Naive thymus-derived CD4-positive, alpha-beta T cell (primary cell): ENCODE measurements around the gene SLC22A24. TPM values are rescaled to one million over a fixed set of nuclear protein-coding genes. Genes with fewer than 3 reads are reported as not detected.
"Not testable (repeated sequence)": the region's sequence is repeated elsewhere in the genome, so short reads cannot be mapped to it uniquely, and the experiment has no call there.

Experiments used
- ATAC-seq: fragments of 150-1000 bp; cut with Tn5 transposase; 2 replicates; pipeline ENCODE4 v1.10.0; 2021; ENCODE audit warnings: mild to moderate bottlenecking, moderate library complexity
- CTCF ChIA-PET: fragments of 350-600 bp; sonication (Branson Sonifier 250); formaldehyde crosslinking; loops from one replicate; lab custom pipeline; 2021; ENCODE audit warnings: antibody characterized with exemption; lab: Charles Lee
- POLR2A ChIA-PET: fragments of 350-600 bp; sonication (Branson Sonifier 250); formaldehyde crosslinking; loops from one replicate; lab custom pipeline; 2021; ENCODE audit warnings: antibody characterized with exemption, inconsistent platforms; lab: Charles Lee
- DNase-seq, 9 donors: peaks; one replicate each; pipeline versions ENCODE4 v3.0.0 to v3.0.0-alpha.2; 2020 to 2022; ENCODE audit warnings: mixed read lengths in 1 of 9
- H3K27ac ChIP-seq: one replicate; pipeline ENCODE4 v1.7.0; 2013; ENCODE audit warnings: mild to moderate bottlenecking, low read depth, low read length, moderate library complexity
- H3K27me3 ChIP-seq, 2 donors: one replicate each; pipeline ENCODE4 v1.7.0; 2013; ENCODE audit warnings: low read length in 2 of 2, mild to moderate bottlenecking in 2 of 2, moderate library complexity in 2 of 2; ENCODE audit not compliant: control insufficient read depth in 2 of 2, insufficient read depth in 2 of 2
- H3K36me3 ChIP-seq, 3 experiments: 1 replicate in 2 of 3; 2 replicates in 1 of 3; pipeline ENCODE4 v1.7.0; 2013; ENCODE audit warnings: low read length in 3 of 3, mild to moderate bottlenecking in 3 of 3, moderate library complexity in 1 of 3; ENCODE audit not compliant: insufficient read depth in 3 of 3, control insufficient read depth in 2 of 3
- H3K4me1 ChIP-seq, 2 donors: one replicate each; pipeline ENCODE4 v1.7.0; 2013; ENCODE audit warnings: low read length in 2 of 2, mild to moderate bottlenecking in 2 of 2, moderate library complexity in 1 of 2; ENCODE audit not compliant: control insufficient read depth in 2 of 2, insufficient read depth in 2 of 2
- H3K4me3 ChIP-seq: 2 replicates; pipeline ENCODE4 v1.7.0; 2013; ENCODE audit warnings: mild to moderate bottlenecking, low read length
- H3K9me3 ChIP-seq, 3 experiments: 1 replicate in 2 of 3; 2 replicates in 1 of 3; pipeline ENCODE4 v1.7.0; 2013; ENCODE audit warnings: low read length in 3 of 3; ENCODE audit not compliant: control insufficient read depth in 2 of 3
- H3K27ac Mint-ChIP-seq, 9 donors: one replicate each; pipeline ENCODE4 v1.8.0; 2020 to 2022; ENCODE audit warnings: mixed read lengths in 9 of 9, mild to moderate bottlenecking in 8 of 9, moderate library complexity in 5 of 9, inconsistent platforms in 2 of 9
- H3K27me3 Mint-ChIP-seq, 5 donors: one replicate each; pipeline ENCODE4 v1.8.0; 2021 to 2022; ENCODE audit warnings: mixed read lengths in 5 of 5, mild to moderate bottlenecking in 1 of 5
- H3K36me3 Mint-ChIP-seq, 5 donors: one replicate each; pipeline ENCODE4 v1.8.0; 2020 to 2022; ENCODE audit warnings: mixed read lengths in 5 of 5, mild to moderate bottlenecking in 3 of 5, inconsistent platforms in 1 of 5
- H3K4me1 Mint-ChIP-seq, 7 donors: one replicate each; pipeline ENCODE4 v1.8.0; 2020 to 2022; ENCODE audit warnings: mixed read lengths in 7 of 7, mild to moderate bottlenecking in 3 of 7, inconsistent platforms in 1 of 7
- H3K4me3 Mint-ChIP-seq, 10 donors: one replicate each; pipeline ENCODE4 v1.8.0; 2020 to 2022; ENCODE audit warnings: mild to moderate bottlenecking in 10 of 10, mixed read lengths in 10 of 10, moderate library complexity in 6 of 10, inconsistent platforms in 2 of 10
- H3K9me3 Mint-ChIP-seq, 11 donors: one replicate each; pipeline ENCODE4 v1.8.0; 2020 to 2022; ENCODE audit warnings: mixed read lengths in 11 of 11, mild to moderate bottlenecking in 4 of 11, inconsistent platforms in 1 of 11, moderate library complexity in 1 of 11
- intact Hi-C, 2 donors: fragments of 100-400 bp; cut with micrococcal nuclease; formaldehyde crosslinking; loops; one replicate each; pipeline ENCODE4 v1.15.1; 2023
- polyA plus RNA-seq, 2 donors: library from polyadenylated mRNA; unstranded; fragments of 300-500 nt; fragmentation: Illumina TruSeq; gene quantifications; one replicate each; pipeline ENCODE4 v1.2.3, GENCODE V29; 2021
- total RNA-seq, 6 experiments: library from RNA in 5 of 6; stranded (reverse) in 5 of 6; gene quantifications; 1 replicate in 5 of 6; 2 replicates in 1 of 6; pipeline ENCODE4 v1.2.3 and lab custom pipeline; 2021 to 2026

The SLC22A24 gene
- total and polyA plus RNA-seq, 7 experiments from 2014 or later: not detected

GRCh38 chr11:63146581-63146980 is 2.6 kb upstream of the SLC22A24 start:
- DNase-seq (no peak), ATAC-seq (no peak)
- no peaks in the 10 kb centered on the region for H3K9me3 ChIP-seq
- intact Hi-C loops: no loop called here
- no peaks in the 10 kb centered on the region for H3K4me1 Mint-ChIP-seq
- H3K27me3 Mint-ChIP-seq: peaks cover 0 to 15% (median 7%) of the 10 kb centered on the region in 5 donors
- ChIA-PET CTCF (no interaction called here), POLR2A (no interaction called here)
- no peaks in the 10 kb centered on the region for H3K4me1 ChIP-seq
- no peaks in the 10 kb centered on the region for H3K36me3 Mint-ChIP-seq
- no peak overlapping the region for H3K4me3 ChIP-seq
- peaks cover 0 to 3% (median 0%) of the 10 kb centered on the region in 11 donors for H3K9me3 Mint-ChIP-seq
- no peaks in the 10 kb centered on the region for H3K36me3 ChIP-seq
- no peak overlapping the region for H3K27ac Mint-ChIP-seq
- H3K4me3 Mint-ChIP-seq: no peak overlapping the region
- no peaks in the 10 kb centered on the region for H3K27me3 ChIP-seq
- H3K27ac ChIP-seq: no peak overlapping the region

- ChIA-PET POLR2A (no interaction called here), CTCF (no interaction called here)
- no peaks in the 10 kb centered on the region for H3K4me1 Mint-ChIP-seq
- intact Hi-C loops: no loop called here
- H3K4me1 ChIP-seq: no peaks in the 10 kb centered on the region
- no peaks in the 10 kb centered on the region for H3K27me3 ChIP-seq
- peaks cover 0 to 3% (median 0%) of the 10 kb centered on the region in 11 donors for H3K9me3 Mint-ChIP-seq
- no peak overlapping the region for H3K4me3 Mint-ChIP-seq
- no peaks in the 10 kb centered on the region for H3K36me3 Mint-ChIP-seq
- no peaks in the 10 kb centered on the region for H3K9me3 ChIP-seq
- DNase-seq (no peak), ATAC-seq (no peak)
- H3K36me3 ChIP-seq: no peaks in the 10 kb centered on the region
- no peak overlapping the region for H3K27ac Mint-ChIP-seq
- peaks cover 0 to 23% (median 9%) of the 10 kb centered on the region in 5 donors for H3K27me3 Mint-ChIP-seq
- H3K27ac ChIP-seq: no peak overlapping the region
- H3K4me3 ChIP-seq: no peak overlapping the region
Observed at GRCh38 chr11:63142459-63142858, 1.6 kb downstream of the SLC22A24 start.

DNA sequence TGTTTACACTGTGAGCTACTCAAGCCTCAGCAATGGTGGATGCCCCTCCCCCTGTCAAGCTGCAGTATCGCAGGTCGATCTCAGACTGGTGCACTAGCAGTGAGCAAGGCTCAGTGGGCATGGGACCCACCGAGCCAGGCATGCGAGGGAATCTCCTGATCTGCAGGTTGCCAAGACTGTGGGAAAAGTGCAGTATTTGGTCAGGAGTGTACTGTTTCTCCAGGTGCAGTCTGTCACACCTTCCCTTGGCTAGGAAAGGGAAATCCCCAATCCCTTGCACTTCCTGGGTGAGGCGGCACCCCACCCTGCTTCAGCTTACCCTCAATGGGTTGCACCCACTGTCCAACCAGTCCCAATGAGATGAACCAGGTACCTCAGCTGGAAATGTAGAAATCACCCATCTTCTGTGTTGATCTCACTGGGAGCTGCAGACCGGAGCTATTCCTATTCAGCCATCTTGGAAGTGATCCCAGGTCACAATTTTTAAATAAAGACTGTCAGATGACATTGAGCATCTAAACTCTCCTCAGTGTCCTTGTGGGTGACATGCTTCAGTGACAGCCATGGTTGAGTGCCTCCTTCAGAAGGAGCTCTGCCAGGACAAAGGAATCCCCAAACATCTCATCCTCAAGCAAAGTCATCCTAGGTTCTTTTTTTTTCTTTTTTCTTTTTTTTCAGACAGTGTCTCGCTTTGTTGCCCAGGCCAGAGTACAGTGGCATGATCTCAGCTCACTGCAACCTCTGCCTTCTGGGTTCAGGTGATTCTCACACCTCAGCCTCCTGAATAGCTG is 10.8 kb downstream of the SLC22A24 start:
- POLR2A ChIA-PET: no interaction called here
- H3K27ac Mint-ChIP-seq: no peak overlapping the region
- peaks cover 0 to 6% (median 0%) of the 10 kb centered on the region in 5 donors for H3K36me3 Mint-ChIP-seq
- peaks cover 0 to 17% (median 6%) of the 10 kb centered on the region in 11 donors for H3K9me3 Mint-ChIP-seq
- DNase-seq (no peak), ATAC-seq (no peak)
- Histone ChIP-seq H3K27me3 (no peaks in the 10 kb centered on the region), H3K4me3 (no peak overlapping the region), H3K9me3 (no peaks in the 10 kb centered on the region), H3K27ac (no peak overlapping the region), H3K36me3 (no peaks in the 10 kb centered on the region), H3K4me1 (no peaks in the 10 kb centered on the region)
- peaks cover 5 to 49% (median 35%) of the 10 kb centered on the region in 5 donors for H3K27me3 Mint-ChIP-seq
- no peak overlapping the region for H3K4me3 Mint-ChIP-seq
- CTCF ChIA-PET: no interaction called here
- intact Hi-C loops: no loop called here
- H3K4me1 Mint-ChIP-seq: peaks cover 0 to 6% (median 0%) of the 10 kb centered on the region in 7 donors

DNA sequence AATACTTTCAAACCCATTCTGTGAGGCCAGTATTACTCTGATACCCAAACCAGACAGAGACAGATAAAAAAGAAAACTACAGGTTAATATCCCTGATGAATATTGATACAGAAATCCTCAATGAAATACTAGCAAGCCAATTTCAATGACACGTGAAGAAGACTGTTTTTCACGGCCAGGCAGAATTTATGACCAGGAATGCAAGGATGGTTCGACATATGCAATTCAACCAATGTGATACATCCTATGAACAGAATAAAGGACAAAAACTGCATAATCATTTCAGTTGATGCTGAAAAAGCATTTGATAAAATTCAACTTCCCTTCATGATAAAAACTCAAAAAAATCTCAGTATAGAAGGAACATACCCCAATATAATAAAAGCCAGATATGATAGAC is 44.5 kb downstream of the SLC22A24 start:
- Mint-ChIP-seq H3K4me1 (no peaks in the 10 kb centered on the region), H3K4me3 (no peak overlapping the region), H3K27me3 (peaks cover 2 to 45% (median 15%) of the 10 kb centered on the region in 5 donors), H3K9me3 (peaks cover 3 to 53% (median 24%) of the 10 kb centered on the region in 11 donors), H3K36me3 (peaks cover 0 to 4% (median 3%) of the 10 kb centered on the region in 5 donors), H3K27ac (no peak overlapping the region)
- H3K9me3 ChIP-seq: peaks cover 0 to 10% (median 0%) of the 10 kb centered on the region in 3 experiments
- DNase-seq (no peak), ATAC-seq (no peak)
- ChIA-PET CTCF (no interaction called here), POLR2A (no interaction called here)
- no peak overlapping the region for H3K27ac ChIP-seq
- H3K27me3 ChIP-seq: peaks cover 0 to 4% of the 10 kb centered on the region in 2 donors
- no peak overlapping the region for H3K4me3 ChIP-seq
- intact Hi-C loops: no loop called here
- H3K4me1 ChIP-seq: no peaks in the 10 kb centered on the region
- H3K36me3 ChIP-seq: no peaks in the 10 kb centered on the region

- H3K4me1 ChIP-seq: no peaks in the 10 kb centered on the region
- no peak overlapping the region for H3K4me3 Mint-ChIP-seq
Observed at GRCh38 chr11:63080682-63081081, 63.3 kb downstream of the SLC22A24 start.

DNA sequence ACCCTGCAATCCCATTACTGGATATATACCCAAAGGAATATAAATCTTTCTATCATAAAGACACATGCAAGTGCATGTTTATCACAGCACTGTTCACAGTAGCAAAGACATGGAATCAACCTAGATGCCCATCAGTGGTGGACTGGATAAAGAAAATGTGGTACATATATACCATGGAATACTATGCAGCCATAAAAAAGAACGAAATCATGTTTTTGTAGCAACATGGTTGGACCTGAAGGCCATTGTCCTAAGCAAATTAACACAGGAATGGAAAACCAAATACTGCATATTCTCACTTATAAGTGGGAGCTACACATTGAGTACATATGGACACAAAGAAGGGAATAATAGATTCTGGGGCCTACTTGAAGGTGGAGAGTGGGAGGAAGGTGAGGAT is 97.8 kb downstream of the SLC22A24 start:
- H3K27ac ChIP-seq, H3K9me3 ChIP-seq, CTCF ChIA-PET, POLR2A ChIA-PET, ATAC-seq, H3K4me1 ChIP-seq, H3K36me3 ChIP-seq, intact Hi-C loops, H3K27ac Mint-ChIP-seq, H3K4me3 ChIP-seq, H3K36me3 Mint-ChIP-seq, H3K4me1 Mint-ChIP-seq, H3K27me3 ChIP-seq, H3K4me3 Mint-ChIP-seq, DNase-seq: not testable (repeated sequence)
- Mint-ChIP-seq H3K9me3 (peaks cover 0 to 26% (median 1%) of the 10 kb centered on the region in 11 donors), H3K27me3 (peaks cover 16 to 24% (median 20%) of the 10 kb centered on the region in 5 donors)

More at GRCh38 chr11:63080682-63081081, 63.3 kb downstream of the SLC22A24 start:
- Histone ChIP-seq H3K4me3 (no peak overlapping the region), H3K27me3 (no peaks in the 10 kb centered on the region), H3K27ac (no peak overlapping the region), H3K36me3 (no peaks in the 10 kb centered on the region), H3K9me3 (no peaks in the 10 kb centered on the region)
- Mint-ChIP-seq H3K27me3 (peaks cover 10 to 63% (median 58%) of the 10 kb centered on the region in 5 donors), H3K27ac (no peak overlapping the region), H3K4me1 (no peaks in the 10 kb centered on the region), H3K9me3 (peaks cover 0 to 15% (median 0%) of the 10 kb centered on the region in 11 donors), H3K36me3 (peaks cover 0 to 6% (median 4%) of the 10 kb centered on the region in 5 donors)
- ATAC-seq (no peak), DNase-seq (no peak)
- intact Hi-C loops: no loop called here
- ChIA-PET POLR2A (no interaction called here), CTCF (no interaction called here)

DNA sequence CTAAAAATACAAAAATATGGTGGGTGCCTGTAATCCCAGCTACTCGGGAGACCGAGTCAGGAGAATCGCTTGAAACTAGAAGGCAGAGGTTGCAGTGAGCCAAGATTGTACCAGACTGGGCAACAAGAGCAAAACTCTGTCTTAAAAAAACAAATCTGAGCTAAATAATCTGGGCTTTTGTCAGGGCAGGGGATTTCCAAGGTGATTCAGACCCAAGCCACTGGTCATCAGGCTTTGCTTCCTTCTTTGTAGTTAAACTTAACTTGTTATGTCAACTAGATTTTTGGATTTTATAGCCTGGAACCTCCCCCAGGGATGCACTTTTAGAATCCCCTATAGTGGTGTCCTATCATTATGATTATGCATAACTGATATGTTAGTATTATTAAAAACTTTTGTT is 101.4 kb downstream of the SLC22A24 start:
- Histone ChIP-seq H3K4me3 (no peak overlapping the region), H3K4me1 (no peaks in the 10 kb centered on the region), H3K9me3 (no peaks in the 10 kb centered on the region), H3K36me3 (no peaks in the 10 kb centered on the region), H3K27me3 (no peaks in the 10 kb centered on the region), H3K27ac (no peak overlapping the region)
- POLR2A ChIA-PET: no interaction called here
- no peak for ATAC-seq
- Mint-ChIP-seq H3K27me3 (peaks cover 15 to 28% (median 23%) of the 10 kb centered on the region in 5 donors), H3K27ac (no peak overlapping the region), H3K4me3 (no peak overlapping the region), H3K36me3 (peaks cover 0 to 5% (median 3%) of the 10 kb centered on the region in 5 donors), H3K9me3 (peaks cover 0 to 11% (median 1%) of the 10 kb centered on the region in 11 donors), H3K4me1 (no peaks in the 10 kb centered on the region)
- CTCF ChIA-PET: no interaction called here
- intact Hi-C loops: no loop called here
- DNase-seq: no peak
